Measurements from ENCODE around the gene UFSP1. TPM values are rescaled to one million over a fixed set of nuclear protein-coding genes. Genes with fewer than 3 reads are reported as not detected.
A peak's percentile ranks its signal among the peaks of the same experiment; 100 is the strongest.

UFSP1 gene
- total and polyA plus RNA-seq, 2 of the 13 experiments (the other 11 are each of a cell fraction or from before 2014, with no cell fraction given) = 0.65 to 3.3 TPM

DNA sequence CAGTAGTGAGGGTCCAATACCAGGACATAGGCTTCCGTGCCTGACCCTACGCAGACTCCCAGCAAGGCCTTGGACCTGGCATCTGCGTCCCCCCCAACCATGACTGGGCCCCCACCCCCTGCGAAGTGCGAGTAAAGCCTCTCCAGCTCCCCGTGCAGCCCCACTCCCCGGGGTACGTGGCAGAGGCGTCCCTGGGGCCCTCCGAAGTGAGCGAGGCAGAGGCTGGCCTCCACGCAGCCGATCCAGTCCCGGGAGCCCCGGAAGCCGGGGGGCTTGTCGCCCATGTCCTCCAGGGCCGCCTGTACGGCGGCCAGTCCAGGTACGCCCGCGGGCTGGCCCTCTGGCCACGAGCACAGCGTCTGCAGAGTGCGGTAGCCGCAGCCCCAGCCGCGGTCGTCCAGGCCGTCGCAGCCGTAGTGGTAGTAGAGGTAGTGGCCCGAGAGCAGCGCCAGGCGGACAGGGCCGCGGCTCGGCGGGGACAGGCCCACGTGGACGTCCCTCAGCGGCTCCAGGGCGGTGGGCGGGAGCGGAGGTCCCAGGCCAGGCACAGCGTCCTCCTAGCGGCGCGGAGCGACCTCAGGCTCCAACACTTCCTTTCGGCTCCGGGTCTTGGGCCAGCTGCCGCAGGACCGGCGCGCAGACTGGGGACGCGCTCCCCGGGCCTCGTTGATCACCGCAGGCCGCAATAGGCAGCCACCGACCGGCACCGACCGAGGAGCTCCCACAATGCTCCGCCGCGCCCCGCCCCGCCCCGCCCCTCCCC lies at the start of gene UFSP1 (continued):
- TF ChIP-seq, protein P1, sequence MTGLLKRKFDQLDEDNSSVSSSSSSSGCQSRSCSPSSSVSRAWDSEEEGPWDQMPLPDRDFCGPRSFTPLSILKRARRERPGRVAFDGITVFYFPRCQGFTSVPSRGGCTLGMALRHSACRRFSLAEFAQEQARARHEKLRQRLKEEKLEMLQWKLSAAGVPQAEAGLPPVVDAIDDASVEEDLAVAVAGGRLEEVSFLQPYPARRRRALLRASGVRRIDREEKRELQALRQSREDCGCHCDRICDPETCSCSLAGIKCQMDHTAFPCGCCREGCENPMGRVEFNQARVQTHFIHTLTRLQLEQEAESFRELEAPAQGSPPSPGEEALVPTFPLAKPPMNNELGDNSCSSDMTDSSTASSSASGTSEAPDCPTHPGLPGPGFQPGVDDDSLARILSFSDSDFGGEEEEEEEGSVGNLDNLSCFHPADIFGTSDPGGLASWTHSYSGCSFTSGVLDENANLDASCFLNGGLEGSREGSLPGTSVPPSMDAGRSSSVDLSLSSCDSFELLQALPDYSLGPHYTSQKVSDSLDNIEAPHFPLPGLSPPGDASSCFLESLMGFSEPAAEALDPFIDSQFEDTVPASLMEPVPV (CRISPR knock-in tag; IDR thresholded peaks at IDR 0.05) = peak; percentile 64; the same call in 1 of the 2 replicates
- TF ChIP-seq ZNF629 (CRISPR knock-in tag; conservative IDR thresholded peaks at IDR 0.05) (0 out of 2 replicates have a peak, but pooled peaks have one; percentile 11), SSRP1 (CRISPR knock-in tag; IDR thresholded peaks at IDR 0.05) (no peak), HOXA3 (CRISPR knock-in tag; IDR thresholded peaks at IDR 0.05) (peak; percentile 58), TBX3 (IDR thresholded peaks at IDR 0.05; ENCODE audit: borderline replicate concordance) (no peak), KDM6A (CRISPR knock-in tag; IDR thresholded peaks at IDR 0.05; ENCODE audit: low read depth) (no peak), HNRNPH1 (optimal IDR thresholded peaks at IDR 0.05; ENCODE audit: low read depth, low read length) (no peak), ATRX (CRISPR knock-in tag; IDR thresholded peaks at IDR 0.05; ENCODE audit: borderline replicate concordance) (no peak), HES4 (CRISPR knock-in tag; IDR thresholded peaks at IDR 0.05; ENCODE audit: borderline replicate concordance) (peak; percentile 95), ZNF546 (CRISPR knock-in tag; conservative IDR thresholded peaks at IDR 0.05) (peak; percentile 94), ZNF724P (CRISPR knock-in tag; IDR thresholded peaks at IDR 0.05; ENCODE audit: borderline replicate concordance) (peak; percentile 94), HMGA1 (CRISPR knock-in tag; conservative IDR thresholded peaks at IDR 0.05) (no peak), MTA1 (CRISPR knock-in tag; IDR thresholded peaks at IDR 0.05; ENCODE audit: borderline replicate concordance) (peak; percentile 26; the same call in 1 of the 2 replicates), ZNF562 (CRISPR knock-in tag; IDR thresholded peaks at IDR 0.05; ENCODE audit: borderline replicate concordance) (no peak), TARDBP (CRISPR knock-in tag; IDR thresholded peaks at IDR 0.05) (no peak), SMAD3 (CRISPR knock-in tag; IDR thresholded peaks at IDR 0.05) (no peak), ZFP1 (CRISPR knock-in tag; IDR thresholded peaks at IDR 0.05) (no peak)
- TF ChIP-seq, protein P2, sequence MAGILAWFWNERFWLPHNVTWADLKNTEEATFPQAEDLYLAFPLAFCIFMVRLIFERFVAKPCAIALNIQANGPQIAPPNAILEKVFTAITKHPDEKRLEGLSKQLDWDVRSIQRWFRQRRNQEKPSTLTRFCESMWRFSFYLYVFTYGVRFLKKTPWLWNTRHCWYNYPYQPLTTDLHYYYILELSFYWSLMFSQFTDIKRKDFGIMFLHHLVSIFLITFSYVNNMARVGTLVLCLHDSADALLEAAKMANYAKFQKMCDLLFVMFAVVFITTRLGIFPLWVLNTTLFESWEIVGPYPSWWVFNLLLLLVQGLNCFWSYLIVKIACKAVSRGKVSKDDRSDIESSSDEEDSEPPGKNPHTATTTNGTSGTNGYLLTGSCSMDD (CRISPR knock-in tag; IDR thresholded peaks at IDR 0.05) = peak; percentile 94
- TF ChIP-seq, protein P3, sequence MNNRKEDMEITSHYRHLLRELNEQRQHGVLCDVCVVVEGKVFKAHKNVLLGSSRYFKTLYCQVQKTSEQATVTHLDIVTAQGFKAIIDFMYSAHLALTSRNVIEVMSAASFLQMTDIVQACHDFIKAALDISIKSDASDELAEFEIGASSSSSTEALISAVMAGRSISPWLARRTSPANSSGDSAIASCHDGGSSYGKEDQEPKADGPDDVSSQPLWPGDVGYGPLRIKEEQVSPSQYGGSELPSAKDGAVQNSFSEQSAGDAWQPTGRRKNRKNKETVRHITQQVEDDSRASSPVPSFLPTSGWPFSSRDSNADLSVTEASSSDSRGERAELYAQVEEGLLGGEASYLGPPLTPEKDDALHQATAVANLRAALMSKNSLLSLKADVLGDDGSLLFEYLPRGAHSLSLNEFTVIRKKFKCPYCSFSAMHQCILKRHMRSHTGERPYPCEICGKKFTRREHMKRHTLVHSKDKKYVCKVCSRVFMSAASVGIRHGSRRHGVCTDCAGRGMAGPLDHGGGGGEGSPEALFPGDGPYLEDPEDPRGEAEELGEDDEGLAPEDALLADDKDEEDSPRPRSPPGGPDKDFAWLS (CRISPR knock-in tag; IDR thresholded peaks at IDR 0.05; ENCODE audit: borderline replicate concordance) = no peak
- TF ChIP-seq, protein P4, sequence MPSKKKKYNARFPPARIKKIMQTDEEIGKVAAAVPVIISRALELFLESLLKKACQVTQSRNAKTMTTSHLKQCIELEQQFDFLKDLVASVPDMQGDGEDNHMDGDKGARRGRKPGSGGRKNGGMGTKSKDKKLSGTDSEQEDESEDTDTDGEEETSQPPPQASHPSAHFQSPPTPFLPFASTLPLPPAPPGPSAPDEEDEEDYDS (CRISPR knock-in tag; IDR thresholded peaks at IDR 0.05) = no peak
- TF ChIP-seq, protein P5, sequence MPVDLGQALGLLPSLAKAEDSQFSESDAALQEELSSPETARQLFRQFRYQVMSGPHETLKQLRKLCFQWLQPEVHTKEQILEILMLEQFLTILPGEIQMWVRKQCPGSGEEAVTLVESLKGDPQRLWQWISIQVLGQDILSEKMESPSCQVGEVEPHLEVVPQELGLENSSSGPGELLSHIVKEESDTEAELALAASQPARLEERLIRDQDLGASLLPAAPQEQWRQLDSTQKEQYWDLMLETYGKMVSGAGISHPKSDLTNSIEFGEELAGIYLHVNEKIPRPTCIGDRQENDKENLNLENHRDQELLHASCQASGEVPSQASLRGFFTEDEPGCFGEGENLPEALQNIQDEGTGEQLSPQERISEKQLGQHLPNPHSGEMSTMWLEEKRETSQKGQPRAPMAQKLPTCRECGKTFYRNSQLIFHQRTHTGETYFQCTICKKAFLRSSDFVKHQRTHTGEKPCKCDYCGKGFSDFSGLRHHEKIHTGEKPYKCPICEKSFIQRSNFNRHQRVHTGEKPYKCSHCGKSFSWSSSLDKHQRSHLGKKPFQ (CRISPR knock-in tag; IDR thresholded peaks at IDR 0.05; ENCODE audit: insufficient replicate concordance) = no peak
- TF ChIP-seq, protein P6, sequence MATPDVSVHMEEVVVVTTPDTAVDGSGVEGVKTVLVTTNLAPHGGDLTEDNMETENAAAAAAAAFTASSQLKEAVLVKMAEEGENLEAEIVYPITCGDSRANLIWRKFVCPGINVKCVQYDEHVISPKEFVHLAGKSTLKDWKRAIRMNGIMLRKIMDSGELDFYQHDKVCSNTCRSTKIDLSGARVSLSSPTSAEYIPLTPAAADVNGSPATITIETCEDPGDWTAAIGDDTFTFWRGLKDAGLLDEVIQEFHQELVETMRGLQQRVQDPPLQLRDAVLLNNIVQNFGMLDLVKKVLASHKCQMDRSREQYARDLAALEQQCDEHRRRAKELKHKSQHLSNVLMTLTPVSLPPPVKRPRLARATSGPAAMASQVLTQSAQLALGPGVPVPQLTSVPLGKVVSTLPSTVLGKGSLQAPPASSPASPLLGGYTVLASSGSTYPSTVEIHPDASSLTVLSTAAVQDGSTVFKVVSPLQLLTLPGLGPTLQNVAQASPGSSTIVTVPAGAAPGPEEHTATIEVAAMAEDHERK (CRISPR knock-in tag; IDR thresholded peaks at IDR 0.05; ENCODE audit: low read depth) = no peak

Data from HepG2 (cell line).